PC-3 (cell line): ENCODE results near the gene SEMA5A.

ENCODE experiments used
- CTCF ChIP-seq: fragments of 300-600 bp; sonication (generic); conservative IDR thresholded peaks from 2 replicates; pipeline ENCODE4 v1.5.1; 2017; ENCODE audit warnings: antibody characterized with exemption, low read depth, mild to moderate bottlenecking, low read length
- EZH2 ChIP-seq: fragments of 300-600 bp; sonication (generic); IDR thresholded peaks from one replicate; pipeline ENCODE4 v1.6.1; 2017; ENCODE audit warnings: antibody characterized with exemption, mild to moderate bottlenecking, low read length; ENCODE audit not compliant: unreplicated experiment

- TF ChIP-seq EZH2 = no peak
- peak; percentile 67 for TF ChIP-seq CTCF
Observed at GRCh38 chr5:9387879-9388278, 158.0 kb downstream of the SEMA5A start.
